SK-N-SH (cell line): ENCODE data around the gene MAGEF1. TPM values are rescaled to one million over a fixed set of nuclear protein-coding genes. Genes with fewer than 3 reads are reported as not detected.

Experiments
- CTCF ChIA-PET: fragments of 300-600, 350-600 bp; formaldehyde crosslinking; extraction: SDS; loops from one replicate; lab custom pipeline; 2021; lab: Yijun Ruan, JAX
- POLR2A ChIA-PET: fragments of 350-600 bp; sonication (Branson Sonifier 250); formaldehyde crosslinking; extraction: SDS; loops from one replicate; lab custom pipeline; 2020; ENCODE audit warnings: antibody characterized with exemption, inconsistent platforms; lab: Yijun Ruan, JAX
- DNase-seq: peaks from one replicate; pipeline ENCODE4 v3.0.0; 2012
- H2AFZ ChIP-seq: fragments of 200-600 bp; sonication (generic); 2 replicates; pipeline ENCODE4 v1.8.1; 2016; ENCODE audit warnings: antibody characterized with exemption, mild to moderate bottlenecking, low read depth
- H3F3A ChIP-seq: fragments of 200-600 bp; sonication (generic); replicated peaks from 2 replicates; pipeline ENCODE3; 2016; ENCODE audit warnings: antibody characterized with exemption, mild to moderate bottlenecking; ENCODE audit not compliant: insufficient read depth
- H3K27ac ChIP-seq, 2 experiments: fragments of 200-500 bp in 1 of 2; fragments of 200-600 bp in 1 of 2; sonication (Bioruptor generic) in 1 of 2; sonication (generic), shearing (Covaris generic) in 1 of 2; 2 replicates each; pipeline versions ENCODE4 v1.5.1 to v1.6.1; 2014 to 2016; ENCODE audit warnings: low read depth in 2 of 2, inconsistent platforms in 1 of 2, low read length in 1 of 2, mild to moderate bottlenecking in 1 of 2, mixed read lengths in 1 of 2
- H3K27me3 ChIP-seq: fragments of 200-600 bp; sonication (generic), shearing (Covaris generic); 2 replicates; pipeline ENCODE4 v1.6.1; 2016; ENCODE audit warnings: mixed run types; ENCODE audit not compliant: insufficient read depth
- H3K36me3 ChIP-seq, 2 experiments: fragments of 200-500 bp in 1 of 2; fragments of 200-600 bp in 1 of 2; sonication (Bioruptor generic) in 1 of 2; sonication (generic) in 1 of 2; replicated peaks in 1 of 2; 2 replicates each; pipeline versions ENCODE3 to v1.5.1; 2014 to 2016; ENCODE audit warnings: low read length in 1 of 2, mild to moderate bottlenecking in 1 of 2; ENCODE audit not compliant: insufficient read depth in 2 of 2, control insufficient read depth in 1 of 2
- H3K4me1 ChIP-seq, 2 experiments: fragments of 200-500 bp in 1 of 2; fragments of 200-600 bp in 1 of 2; sonication (Bioruptor generic) in 1 of 2; sonication (generic), shearing (Covaris generic) in 1 of 2; 2 replicates each; pipeline versions ENCODE4 v1.5.1 to v1.6.1; 2014 to 2016; ENCODE audit warnings: low read depth in 1 of 2, low read length in 1 of 2, mixed run types in 1 of 2; ENCODE audit not compliant: insufficient read depth in 2 of 2, control insufficient read depth in 1 of 2
- H3K4me2 ChIP-seq: fragments of 200-600 bp; sonication (generic), shearing (Covaris generic); 2 replicates; pipeline ENCODE4 v1.6.1; 2017; ENCODE audit warnings: mixed run types
- H3K4me3 ChIP-seq, 2 experiments: fragments of 200-500 bp in 1 of 2; fragments of 200-600 bp in 1 of 2; sonication (Bioruptor generic) in 1 of 2; sonication (generic), shearing (Covaris generic) in 1 of 2; 2 replicates each; pipeline versions ENCODE4 v1.5.1 to v1.8.1; 2014 to 2016; ENCODE audit warnings: low read depth in 2 of 2, inconsistent platforms in 1 of 2, low read length in 1 of 2, mild to moderate bottlenecking in 1 of 2, mixed read lengths in 1 of 2, moderate library complexity in 1 of 2
- H3K79me2 ChIP-seq: fragments of 200-600 bp; sonication (generic); 2 replicates; pipeline ENCODE4 v1.8.1; 2017; ENCODE audit warnings: mild to moderate bottlenecking; ENCODE audit not compliant: insufficient read depth
- H3K9ac ChIP-seq: fragments of 200-600 bp; sonication (generic); 2 replicates; pipeline ENCODE4 v1.6.1; 2017; ENCODE audit warnings: mixed run types
- H3K9me2 ChIP-seq: fragments of 200-600 bp; sonication (generic); 2 replicates; pipeline ENCODE4 v1.6.1; 2017; ENCODE audit warnings: mixed run types
- H3K9me3 ChIP-seq: fragments of 200-600 bp; sonication (generic); 2 replicates; pipeline ENCODE4 v1.6.1; 2017; ENCODE audit warnings: mixed run types, mild to moderate bottlenecking, moderate library complexity
- H4K20me1 ChIP-seq: fragments of 200-600 bp; sonication (generic); 2 replicates; pipeline ENCODE4 v1.6.1; 2017; ENCODE audit warnings: mild to moderate bottlenecking, mixed run types; ENCODE audit not compliant: insufficient read depth
- FOSL2 ChIP-seq: IDR thresholded peaks from 2 replicates; pipeline ENCODE4 v1.4.0; 2012; ENCODE audit warnings: low read depth, mild to moderate bottlenecking, moderate library complexity, borderline replicate concordance
- FOXJ3 ChIP-seq: sonication (generic); formaldehyde crosslinking; IDR thresholded peaks from 2 replicates; pipeline ENCODE4 v1.5.1; 2020; ENCODE audit warnings: mild to moderate bottlenecking, missing genetic modification reagents
- FOXM1 ChIP-seq: IDR thresholded peaks from 2 replicates; pipeline ENCODE4 v1.4.0; 2012; ENCODE audit warnings: low read depth, mild to moderate bottlenecking
- GABPA ChIP-seq: IDR thresholded peaks from 2 replicates; pipeline ENCODE4 v1.4.0; 2012; ENCODE audit warnings: low read depth, mild to moderate bottlenecking
- GATA2 ChIP-seq: sonication (generic); formaldehyde crosslinking; IDR thresholded peaks from 2 replicates; pipeline ENCODE4 v1.5.0; 2020; ENCODE audit warnings: mild to moderate bottlenecking, missing genetic modification reagents
- JUND ChIP-seq: IDR thresholded peaks from 2 replicates; pipeline ENCODE4 v1.4.0; 2012
- MEF2A ChIP-seq: IDR thresholded peaks from 2 replicates; pipeline ENCODE4 v1.4.0; 2012; ENCODE audit warnings: low read depth, borderline replicate concordance
- MXI1 ChIP-seq: IDR thresholded peaks from 2 replicates; pipeline ENCODE4 v1.6.1; 2012; ENCODE audit warnings: mild to moderate bottlenecking, low read depth, low read length, improper control_type of control experiment
- NFIC ChIP-seq: IDR thresholded peaks from 2 replicates; pipeline ENCODE4 v1.4.0; 2012; ENCODE audit warnings: borderline replicate concordance
- RAD21 ChIP-seq: IDR thresholded peaks from 2 replicates; pipeline ENCODE4 v1.6.1; 2012; ENCODE audit warnings: mild to moderate bottlenecking, low read length
- RCOR1 ChIP-seq: fragments of 150-350 bp; IDR thresholded peaks from 2 replicates; pipeline ENCODE4 v1.6.1; 2017; ENCODE audit warnings: antibody characterized with exemption, low read length
- RXRA ChIP-seq: IDR thresholded peaks from 2 replicates; pipeline ENCODE4 v1.4.0; 2012; ENCODE audit warnings: low read depth, mild to moderate bottlenecking, borderline replicate concordance
- SMC3 ChIP-seq: IDR thresholded peaks from 2 replicates; pipeline ENCODE4 v1.6.1; 2012; ENCODE audit warnings: low read depth, low read length, improper control_type of control experiment
- TAF1 ChIP-seq: IDR thresholded peaks from 2 replicates; pipeline ENCODE4 v1.6.1; 2012; ENCODE audit warnings: low read depth, mild to moderate bottlenecking, low read length, moderate library complexity, borderline replicate concordance
- YY1 ChIP-seq: IDR thresholded peaks from 2 replicates; pipeline ENCODE4 v1.4.0; 2012; ENCODE audit warnings: low read depth, mild to moderate bottlenecking
- WGBS: methylation state at CpG from one replicate; pipeline ENCODE4 v1.1.6; 2017; ENCODE audit warnings: low lambda C conversion rate; 5-methylcytosine and 5-hydroxymethylcytosine counted together
- polyA plus RNA-seq, 3 experiments: library from polyadenylated mRNA; depleted of rRNA; stranded (reverse); fragments of >200 nt; gene quantifications; 2 replicates each; pipeline ENCODE4 v1.2.3, GENCODE V29; 2012
- TF ChIP-seq, protein P1 (sequence below): IDR thresholded peaks from 2 replicates; pipeline ENCODE4 v1.4.0; 2012; ENCODE audit warnings: low read depth
- TF ChIP-seq, protein P2 (sequence below): IDR thresholded peaks from 2 replicates; pipeline ENCODE4; 2012
- TF ChIP-seq, protein P3 (sequence below): IDR thresholded peaks from 2 replicates; pipeline ENCODE4 v1.4.0; 2012; ENCODE audit warnings: low read depth, borderline replicate concordance
- TF ChIP-seq, protein P4 (sequence below): fragments of 200-600 bp; sonication (generic); IDR thresholded peaks from 2 replicates; pipeline ENCODE4 v1.6.1; 2017; ENCODE audit warnings: antibody characterized with exemption, mild to moderate bottlenecking, moderate library complexity

The MAGEF1 gene
- polyA plus RNA-seq, 1 of the 3 experiments (the other 2 are of a cell fraction): 45.2 TPM

DNA sequence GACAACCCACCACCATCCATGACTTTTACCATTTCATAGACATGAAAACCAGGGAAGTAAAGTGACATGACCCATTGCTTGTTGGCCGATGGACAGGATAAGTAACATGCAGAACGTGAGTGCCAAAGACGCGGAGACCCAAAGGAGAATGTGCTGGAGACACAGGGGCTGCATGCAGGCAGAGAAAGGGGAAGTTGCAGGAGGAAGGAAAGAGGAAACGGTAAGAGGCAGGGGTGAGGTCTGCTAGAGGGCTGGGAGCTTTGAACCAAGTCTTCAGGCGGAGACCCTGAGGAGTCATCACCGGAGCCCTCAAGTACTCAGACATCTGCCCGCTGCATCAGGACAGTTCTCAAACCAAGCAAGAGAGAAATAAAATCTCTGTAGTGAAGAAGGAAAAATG, 34.9 kb downstream of the MAGEF1 start:
- H3K4me3 ChIP-seq: no peak overlapping the region
- H3K9me2 ChIP-seq: no peaks in the 10 kb centered on the region
- no peak overlapping the region for H2AFZ ChIP-seq
- POLR2A ChIA-PET: no interaction called here
- no peak overlapping the region for H3K9ac ChIP-seq
- no peaks in the 10 kb centered on the region for H4K20me1 ChIP-seq
- H3K27ac ChIP-seq: no peak overlapping the region
- peaks cover 0 to 28% of the 10 kb centered on the region in 2 experiments; a peak in 1 of 4 replicates for H3K4me1 ChIP-seq
- no peaks in the 10 kb centered on the region for H3F3A ChIP-seq
- DNase-seq: no peak
- TF ChIP-seq RAD21 (no peak), YY1 (no peak), GATA2 (CRISPR knock-in tag) (no peak), MEF2A (no peak), RXRA (no peak), JUND (no peak), FOXJ3 (no peak), FOXM1 (no peak), MXI1 (no peak), SMC3 (no peak), FOSL2 (no peak), RCOR1 (no peak), GABPA (no peak)
- TF ChIP-seq, protein P1, sequence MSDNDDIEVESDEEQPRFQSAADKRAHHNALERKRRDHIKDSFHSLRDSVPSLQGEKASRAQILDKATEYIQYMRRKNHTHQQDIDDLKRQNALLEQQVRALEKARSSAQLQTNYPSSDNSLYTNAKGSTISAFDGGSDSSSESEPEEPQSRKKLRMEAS: no peak
- TF ChIP-seq, protein P2, sequence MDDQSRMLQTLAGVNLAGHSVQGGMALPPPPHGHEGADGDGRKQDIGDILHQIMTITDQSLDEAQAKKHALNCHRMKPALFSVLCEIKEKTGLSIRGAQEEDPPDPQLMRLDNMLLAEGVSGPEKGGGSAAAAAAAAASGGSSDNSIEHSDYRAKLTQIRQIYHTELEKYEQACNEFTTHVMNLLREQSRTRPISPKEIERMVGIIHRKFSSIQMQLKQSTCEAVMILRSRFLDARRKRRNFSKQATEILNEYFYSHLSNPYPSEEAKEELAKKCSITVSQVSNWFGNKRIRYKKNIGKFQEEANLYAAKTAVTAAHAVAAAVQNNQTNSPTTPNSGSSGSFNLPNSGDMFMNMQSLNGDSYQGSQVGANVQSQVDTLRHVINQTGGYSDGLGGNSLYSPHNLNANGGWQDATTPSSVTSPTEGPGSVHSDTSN: no peak
- TF ChIP-seq, protein P3, sequence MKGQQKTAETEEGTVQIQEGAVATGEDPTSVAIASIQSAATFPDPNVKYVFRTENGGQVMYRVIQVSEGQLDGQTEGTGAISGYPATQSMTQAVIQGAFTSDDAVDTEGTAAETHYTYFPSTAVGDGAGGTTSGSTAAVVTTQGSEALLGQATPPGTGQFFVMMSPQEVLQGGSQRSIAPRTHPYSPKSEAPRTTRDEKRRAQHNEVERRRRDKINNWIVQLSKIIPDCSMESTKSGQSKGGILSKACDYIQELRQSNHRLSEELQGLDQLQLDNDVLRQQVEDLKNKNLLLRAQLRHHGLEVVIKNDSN: no peak
- no peaks in the 10 kb centered on the region for H3K36me3 ChIP-seq
- 74% methylated on average over 8 of the region's 8 CpGs for WGBS
- H3K9me3 ChIP-seq: no peaks in the 10 kb centered on the region
- peaks cover 4% of the 10 kb centered on the region; the same call in 1 of the 2 replicates for H3K27me3 ChIP-seq
- CTCF ChIA-PET: interaction anchor here (0.7 to 1.5 kb wide), 3 partner anchors 26 to 127 kb away, joined by 3 to 6 read pairs (median 3); partner anchors contain the start of gene EPHB3
- no peaks in the 10 kb centered on the region for H3K79me2 ChIP-seq
- H3K4me2 ChIP-seq: no peak overlapping the region

DNA sequence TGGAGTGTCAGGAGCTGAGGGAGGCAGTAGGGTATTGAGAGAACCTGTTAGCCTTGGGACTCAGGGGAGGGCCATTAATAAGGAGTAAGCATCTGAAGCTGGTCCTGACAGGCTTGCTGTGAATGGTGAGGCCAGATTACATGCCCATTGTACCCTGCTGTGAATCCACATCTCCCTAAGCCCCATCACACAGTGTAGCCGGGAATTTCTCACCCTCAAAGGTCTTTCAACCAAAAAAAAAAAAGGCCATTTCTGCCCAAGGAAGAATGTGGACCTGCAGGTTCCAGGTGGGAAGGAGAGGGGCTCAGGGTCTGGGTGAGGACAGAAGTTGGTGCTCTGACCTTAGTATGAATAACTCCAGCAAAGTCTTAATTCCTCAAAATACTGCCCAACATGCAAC, 37.2 kb downstream of the MAGEF1 start:
- H3K27me3 ChIP-seq: peaks cover 4% of the 10 kb centered on the region; the same call in 1 of the 2 replicates
- TF ChIP-seq SMC3 (no peak), FOSL2 (no peak), RAD21 (no peak), GATA2 (CRISPR knock-in tag) (no peak), TAF1 (no peak), JUND (no peak), YY1 (no peak), MEF2A (no peak), NFIC (no peak)
- TF ChIP-seq, protein P3: no peak
- TF ChIP-seq, protein P4, sequence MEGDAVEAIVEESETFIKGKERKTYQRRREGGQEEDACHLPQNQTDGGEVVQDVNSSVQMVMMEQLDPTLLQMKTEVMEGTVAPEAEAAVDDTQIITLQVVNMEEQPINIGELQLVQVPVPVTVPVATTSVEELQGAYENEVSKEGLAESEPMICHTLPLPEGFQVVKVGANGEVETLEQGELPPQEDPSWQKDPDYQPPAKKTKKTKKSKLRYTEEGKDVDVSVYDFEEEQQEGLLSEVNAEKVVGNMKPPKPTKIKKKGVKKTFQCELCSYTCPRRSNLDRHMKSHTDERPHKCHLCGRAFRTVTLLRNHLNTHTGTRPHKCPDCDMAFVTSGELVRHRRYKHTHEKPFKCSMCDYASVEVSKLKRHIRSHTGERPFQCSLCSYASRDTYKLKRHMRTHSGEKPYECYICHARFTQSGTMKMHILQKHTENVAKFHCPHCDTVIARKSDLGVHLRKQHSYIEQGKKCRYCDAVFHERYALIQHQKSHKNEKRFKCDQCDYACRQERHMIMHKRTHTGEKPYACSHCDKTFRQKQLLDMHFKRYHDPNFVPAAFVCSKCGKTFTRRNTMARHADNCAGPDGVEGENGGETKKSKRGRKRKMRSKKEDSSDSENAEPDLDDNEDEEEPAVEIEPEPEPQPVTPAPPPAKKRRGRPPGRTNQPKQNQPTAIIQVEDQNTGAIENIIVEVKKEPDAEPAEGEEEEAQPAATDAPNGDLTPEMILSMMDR: no peak
- TF ChIP-seq, all 33 proteins: peak for 0
- CTCF ChIA-PET: interaction anchor here (0.7 to 1.5 kb wide), 3 partner anchors 22 to 103 kb away, joined by 3 read pairs; no protein-coding TSS in a partner anchor

More for the DNA sequence above, 37.2 kb downstream of the MAGEF1 start:
- Histone ChIP-seq H3K27ac (no peak overlapping the region), H3K9me3 (no peaks in the 10 kb centered on the region), H3K4me1 (peaks cover 0 to 28% of the 10 kb centered on the region in 2 experiments; a peak in 1 of 4 replicates), H3K79me2 (no peaks in the 10 kb centered on the region), H2AFZ (no peak overlapping the region), H3K9me2 (no peaks in the 10 kb centered on the region), H3K9ac (no peak overlapping the region), H3K4me2 (no peak overlapping the region), H4K20me1 (no peaks in the 10 kb centered on the region), H3K36me3 (no peaks in the 10 kb centered on the region), H3K4me3 (no peak overlapping the region), H3F3A (no peaks in the 10 kb centered on the region)
- no peak for DNase-seq
- 25% methylated on average over 1 of the region's 1 CpG for WGBS
- POLR2A ChIA-PET: no interaction called here
